PC-9 (cell line): ENCODE measurements around the gene ANKLE2. TPM values are rescaled to one million over a fixed set of nuclear protein-coding genes. Genes with fewer than 3 reads are reported as not detected.

Experiments used
- BruUV-seq: library from RNA; stranded (reverse); fragments of 400-500 nt; replicated peaks from 2 replicates; lab custom pipeline; 2021; lab: Mats Ljungman, UMichigan
- CTCF ChIA-PET: fragments of 300-600 bp; sonication (Branson Sonifier 250); formaldehyde crosslinking; loops from one replicate; lab custom pipeline; 2022; ENCODE audit warnings: antibody characterized with exemption; lab: Charles Lee
- POLR2A ChIA-PET: fragments of 300-600 bp; sonication (Branson Sonifier 250); formaldehyde crosslinking; loops from one replicate; lab custom pipeline; 2022; ENCODE audit warnings: antibody characterized with exemption; ENCODE audit not compliant: unreplicated experiment; lab: Charles Lee
- DNase-seq, 2 experiments: peaks; one replicate each; pipeline versions ENCODE4 v3.0.0 to v3.0.0-alpha.2; 2015 to 2022; ENCODE audit warnings: mixed read lengths in 1 of 2
- H2AFZ ChIP-seq: fragments of 200-600 bp; sonication (generic); 2 replicates; pipeline ENCODE4 v1.8.1; 2017; ENCODE audit warnings: antibody characterized with exemption
- H3F3A ChIP-seq: fragments of 200-600 bp; sonication (generic); 2 replicates; pipeline ENCODE4 v1.8.1; 2017; ENCODE audit warnings: antibody characterized with exemption, mild to moderate bottlenecking, low read depth; ENCODE audit not compliant: insufficient read depth
- H3K27ac ChIP-seq: fragments of 200-600 bp; sonication (generic); 2 replicates; pipeline ENCODE4 v1.6.1; 2016; ENCODE audit warnings: mixed run types
- H3K27me3 ChIP-seq: fragments of 200-600 bp; sonication (generic); 2 replicates; pipeline ENCODE4 v1.6.1; 2016; ENCODE audit warnings: low read depth, mixed run types; ENCODE audit not compliant: insufficient read depth
- H3K36me3 ChIP-seq: fragments of 200-600 bp; sonication (generic); 2 replicates; pipeline ENCODE4 v1.6.1; 2016; ENCODE audit warnings: low read depth, mixed run types
- H3K4me1 ChIP-seq: fragments of 200-600 bp; sonication (generic); replicated peaks from 2 replicates; pipeline ENCODE4 v1.6.1; 2016; ENCODE audit warnings: mixed run types; ENCODE audit not compliant: insufficient read depth
- H3K4me2 ChIP-seq: fragments of 200-600 bp; sonication (generic); 2 replicates; pipeline ENCODE4 v1.6.1; 2017; ENCODE audit warnings: mixed run types
- H3K4me3 ChIP-seq: fragments of 200-600 bp; sonication (generic); 2 replicates; pipeline ENCODE4 v1.6.1; 2016; ENCODE audit warnings: mixed run types
- H3K79me2 ChIP-seq: fragments of 200-600 bp; sonication (generic); 2 replicates; pipeline ENCODE4 v1.6.1; 2017; ENCODE audit warnings: low read depth, mixed run types
- H3K9me2 ChIP-seq: fragments of 200-600 bp; sonication (generic); 2 replicates; pipeline ENCODE4 v1.8.1; 2017; ENCODE audit warnings: mild to moderate bottlenecking; ENCODE audit not compliant: insufficient read depth
- H3K9me3 ChIP-seq: fragments of 200-600 bp; sonication (generic); 2 replicates; pipeline ENCODE4 v1.8.1; 2016; ENCODE audit warnings: low read depth; ENCODE audit not compliant: insufficient read depth
- H4K20me1 ChIP-seq: fragments of 200-600 bp; sonication (generic); 2 replicates; pipeline ENCODE4 v1.8.1; 2017; ENCODE audit not compliant: insufficient read depth
- EZH2 ChIP-seq: fragments of 200-600 bp; sonication (generic); IDR thresholded peaks from 2 replicates; pipeline ENCODE4 v1.8.0; 2017; ENCODE audit warnings: antibody characterized with exemption, low read depth
- intact Hi-C: fragments of 100-400 bp; cut with micrococcal nuclease; formaldehyde crosslinking; loops from one replicate; pipeline ENCODE4 v1.10.0; 2022; ENCODE audit not compliant: unreplicated experiment
- total RNA-seq: library from RNA; stranded (reverse); gene quantifications from 2 replicates; pipeline ENCODE4 v1.2.3, GENCODE V29; 2021
- TF ChIP-seq, protein P1 (sequence below): fragments of 200-600 bp; sonication (generic); conservative IDR thresholded peaks from 2 replicates; pipeline ENCODE4 v1.6.1; 2017; ENCODE audit warnings: mixed run types, antibody characterized with exemption, mild to moderate bottlenecking, moderate library complexity

The ANKLE2 gene
- total RNA-seq, 1 experiment from 2014 or later, result 102 TPM

GRCh38 chr12:132774646-132775275 is 13.1 kb upstream of the ANKLE2 start:
- Histone ChIP-seq H3K9me2 (no peaks in the 10 kb centered on the region), H3K4me2 (no peak overlapping the region), H3K27ac (no peak overlapping the region), H3K79me2 (no peaks in the 10 kb centered on the region), H3K4me1 (no peaks in the 10 kb centered on the region), H4K20me1 (peaks cover 8% of the 10 kb centered on the region), H3F3A (0 out of 2 replicates have a peak, but pooled peaks cover 4% of the 10 kb centered on the region), H2AFZ (no peak overlapping the region), H3K27me3 (no peaks in the 10 kb centered on the region; the same call in 1 of the 2 replicates), H3K36me3 (no peaks in the 10 kb centered on the region), H3K4me3 (no peak overlapping the region), H3K9me3 (no peaks in the 10 kb centered on the region)
- CTCF ChIA-PET, result no interaction called here
- intact Hi-C loops, result no loop called here
- TF ChIP-seq, protein P1, sequence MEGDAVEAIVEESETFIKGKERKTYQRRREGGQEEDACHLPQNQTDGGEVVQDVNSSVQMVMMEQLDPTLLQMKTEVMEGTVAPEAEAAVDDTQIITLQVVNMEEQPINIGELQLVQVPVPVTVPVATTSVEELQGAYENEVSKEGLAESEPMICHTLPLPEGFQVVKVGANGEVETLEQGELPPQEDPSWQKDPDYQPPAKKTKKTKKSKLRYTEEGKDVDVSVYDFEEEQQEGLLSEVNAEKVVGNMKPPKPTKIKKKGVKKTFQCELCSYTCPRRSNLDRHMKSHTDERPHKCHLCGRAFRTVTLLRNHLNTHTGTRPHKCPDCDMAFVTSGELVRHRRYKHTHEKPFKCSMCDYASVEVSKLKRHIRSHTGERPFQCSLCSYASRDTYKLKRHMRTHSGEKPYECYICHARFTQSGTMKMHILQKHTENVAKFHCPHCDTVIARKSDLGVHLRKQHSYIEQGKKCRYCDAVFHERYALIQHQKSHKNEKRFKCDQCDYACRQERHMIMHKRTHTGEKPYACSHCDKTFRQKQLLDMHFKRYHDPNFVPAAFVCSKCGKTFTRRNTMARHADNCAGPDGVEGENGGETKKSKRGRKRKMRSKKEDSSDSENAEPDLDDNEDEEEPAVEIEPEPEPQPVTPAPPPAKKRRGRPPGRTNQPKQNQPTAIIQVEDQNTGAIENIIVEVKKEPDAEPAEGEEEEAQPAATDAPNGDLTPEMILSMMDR, result no peak
- POLR2A ChIA-PET, result no interaction called here
- no peak for DNase-seq
- no TSS peak for BruUV-seq

DNA sequence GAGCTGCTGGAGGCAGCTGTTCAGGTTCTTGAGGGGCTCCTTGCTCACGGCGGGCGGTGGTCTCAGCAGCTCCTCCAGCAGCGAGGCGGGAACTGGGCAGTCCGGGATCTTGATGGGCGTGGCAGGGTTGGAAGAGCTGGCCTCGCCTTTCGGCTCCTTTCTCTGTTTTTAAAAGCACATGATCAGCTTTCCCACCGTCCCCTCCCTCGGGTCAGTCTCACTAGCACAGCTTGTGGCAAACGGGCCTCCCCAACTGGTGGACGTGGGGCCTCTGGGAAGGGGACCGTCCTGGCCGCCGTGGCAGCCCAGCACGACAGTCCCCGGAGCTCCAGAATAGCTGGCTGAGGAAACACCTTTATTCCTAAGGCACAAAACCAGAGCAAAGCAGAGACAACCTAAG is 12.5 kb upstream of the ANKLE2 start:
- H3K4me1 ChIP-seq, result no peaks in the 10 kb centered on the region
- H3K9me3 ChIP-seq, result no peaks in the 10 kb centered on the region
- no peaks in the 10 kb centered on the region for H3K36me3 ChIP-seq
- ChIA-PET POLR2A (no interaction called here), CTCF (no interaction called here)
- peaks cover 8% of the 10 kb centered on the region for H4K20me1 ChIP-seq
- no TSS peak for BruUV-seq
- no peak for TF ChIP-seq EZH2
- TF ChIP-seq, protein P1, result no peak
- DNase-seq, result no peak
- 0 out of 2 replicates have a peak, but pooled peaks cover 4% of the 10 kb centered on the region for H3F3A ChIP-seq
- no peak overlapping the region for H3K4me3 ChIP-seq
- no peak overlapping the region for H2AFZ ChIP-seq
- no peaks in the 10 kb centered on the region for H3K9me2 ChIP-seq
- H3K27me3 ChIP-seq, result no peaks in the 10 kb centered on the region; the same call in 1 of the 2 replicates
- H3K27ac ChIP-seq, result no peak overlapping the region
- intact Hi-C loops, result no loop called here
- H3K4me2 ChIP-seq, result no peak overlapping the region
- H3K79me2 ChIP-seq, result no peaks in the 10 kb centered on the region

DNA sequence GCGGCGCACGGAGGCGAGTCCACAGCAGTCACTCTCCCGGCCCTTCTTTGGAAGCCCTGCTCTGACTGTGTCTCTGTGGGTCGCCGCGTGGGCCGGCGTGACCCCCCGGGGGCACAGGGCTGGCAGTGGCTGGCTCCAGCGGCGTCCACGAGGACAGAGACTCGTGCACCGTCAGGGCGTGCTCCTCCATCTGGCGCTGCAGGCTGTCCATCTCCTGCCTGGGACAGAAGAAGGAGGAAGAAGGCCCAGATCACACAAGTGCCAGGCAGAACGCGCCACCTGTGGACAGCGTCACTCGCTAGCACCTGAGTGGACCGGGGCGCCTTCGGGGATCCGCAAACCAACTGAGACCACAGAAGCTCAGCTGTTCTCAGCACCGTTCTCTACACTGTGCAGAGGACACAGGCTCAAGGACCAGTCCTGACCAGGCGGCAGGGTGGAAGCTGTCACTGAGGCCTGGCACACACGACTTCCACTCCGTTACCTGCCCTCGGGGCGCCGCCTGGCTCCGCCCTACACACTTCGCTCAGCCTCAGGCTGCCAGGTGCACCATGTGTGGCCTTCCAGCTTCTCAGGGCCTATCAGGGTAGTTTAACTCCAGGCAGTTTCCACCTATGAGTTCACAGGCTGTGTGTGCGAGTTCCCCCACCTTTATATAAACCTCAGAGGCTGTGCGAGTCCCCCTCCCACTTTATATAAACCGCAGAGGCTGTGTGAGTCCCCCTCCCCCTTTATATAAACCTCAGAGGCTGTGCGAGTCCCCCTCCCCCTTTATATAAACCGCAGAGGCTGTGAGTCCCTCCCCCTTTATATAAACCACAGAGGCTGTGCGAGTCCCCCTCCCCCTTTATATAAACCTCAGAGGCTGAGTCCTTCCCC is 11.7 kb upstream of the ANKLE2 start:
- intact Hi-C loops, result no loop called here
- H3K36me3 ChIP-seq, result no peaks in the 10 kb centered on the region
- POLR2A ChIA-PET, result no interaction called here
- H3K27ac ChIP-seq, result no peak overlapping the region
- peaks cover 8% of the 10 kb centered on the region for H4K20me1 ChIP-seq
- no peak overlapping the region for H2AFZ ChIP-seq
- no TSS peak for BruUV-seq
- CTCF ChIA-PET, result no interaction called here
- no peaks in the 10 kb centered on the region for H3K79me2 ChIP-seq
- no peak for DNase-seq
- H3K4me2 ChIP-seq, result no peak overlapping the region
- no peaks in the 10 kb centered on the region for H3K9me2 ChIP-seq
- no peak overlapping the region for H3K4me3 ChIP-seq
- H3K9me3 ChIP-seq, result no peaks in the 10 kb centered on the region
- H3K4me1 ChIP-seq, result no peaks in the 10 kb centered on the region
- TF ChIP-seq, protein P1, result no peak
- no peak for TF ChIP-seq EZH2
- peaks cover 4% of the 10 kb centered on the region; the same call in 1 of the 2 replicates for H3F3A ChIP-seq
- no peaks in the 10 kb centered on the region; the same call in 1 of the 2 replicates for H3K27me3 ChIP-seq
